Skeletal muscle cell (primary cell): ENCODE data around the gene HCRTR1.

Source experiments
- DNase-seq: peaks from one replicate; pipeline ENCODE4 v3.0.0-alpha.2; 2010; ENCODE audit warnings: low read depth
- H3K4me3 ChIP-seq: 2 replicates; pipeline ENCODE4 v1.5.1; 2011; ENCODE audit warnings: low read depth, mild to moderate bottlenecking, control low read depth, low read length, moderate library complexity

The HCRTR1 gene

GRCh38 chr1:31617218-31617915 lies at the start of gene HCRTR1:
Gene HCRTR1 (plus strand): TSS chr1:31617689. CDS start chr1:31619193, 1,504 bp downstream.
- peak within 1 kb of the TSS; percentile 51 for H3K4me3 ChIP-seq
- DNase-seq, result no peak

GRCh38 chr1:31567956-31568570 lies 49.4 kb upstream of the HCRTR1 start:
- no peak for DNase-seq
- no peak overlapping the region for H3K4me3 ChIP-seq

- DNase-seq, result no peak
- no peak overlapping the region for H3K4me3 ChIP-seq
Measured at GRCh38 chr1:31568895-31569595, 48.4 kb upstream of the HCRTR1 start.

- no peak overlapping the region for H3K4me3 ChIP-seq
- no peak for DNase-seq
Measured at GRCh38 chr1:31569596-31570173, 47.8 kb upstream of the HCRTR1 start.

- DNase-seq, result no peak
Measured at GRCh38 chr1:31570228-31570627, 47.3 kb upstream of the HCRTR1 start.

GRCh38 chr1:31570906-31571305 lies 46.6 kb upstream of the HCRTR1 start:
- H3K4me3 ChIP-seq, result no peak overlapping the region
- no peak for DNase-seq

More at GRCh38 chr1:31570228-31570627, 47.3 kb upstream of the HCRTR1 start:
- H3K4me3 ChIP-seq, result no peak overlapping the region

- no peak for DNase-seq
- H3K4me3 ChIP-seq, result no peak overlapping the region
Measured at GRCh38 chr1:31571340-31572295, 45.9 kb upstream of the HCRTR1 start.

GRCh38 chr1:31572323-31573104 lies 45.0 kb upstream of the HCRTR1 start:
- H3K4me3 ChIP-seq, result no peak overlapping the region
- DNase-seq, result no peak

- no peak overlapping the region for H3K4me3 ChIP-seq
- no peak for DNase-seq
Measured at GRCh38 chr1:31573261-31573660, 44.2 kb upstream of the HCRTR1 start.

- no peak overlapping the region for H3K4me3 ChIP-seq
- DNase-seq, result no peak
Measured at GRCh38 chr1:31574749-31575368, 42.6 kb upstream of the HCRTR1 start.

- no peak for DNase-seq
- H3K4me3 ChIP-seq, result no peak overlapping the region
Measured at GRCh38 chr1:31575369-31576140, 41.9 kb upstream of the HCRTR1 start.

- H3K4me3 ChIP-seq, result no peak within 1 kb of the TSS
- DNase-seq, result no peak
Measured at GRCh38 chr1:31576201-31576669, 41.3 kb upstream of the HCRTR1 start, which contains the start of gene TINAGL1. Gene TINAGL1 (plus strand): TSS chr1:31576515. CDS start chr1:31577149, 634 bp downstream.

- no peak overlapping the region for H3K4me3 ChIP-seq
- DNase-seq, result no peak
Measured at GRCh38 chr1:31576743-31577455, 40.6 kb upstream of the HCRTR1 start.

GRCh38 chr1:31577515-31578192 lies 39.8 kb upstream of the HCRTR1 start:
- no peak for DNase-seq
- no peak overlapping the region for H3K4me3 ChIP-seq

- H3K4me3 ChIP-seq, result no peak overlapping the region
- DNase-seq, result no peak
Measured at GRCh38 chr1:31579374-31579773, 38.1 kb upstream of the HCRTR1 start.

- H3K4me3 ChIP-seq, result no peak overlapping the region
- DNase-seq, result no peak
Measured at GRCh38 chr1:31580513-31580870, 37.0 kb upstream of the HCRTR1 start.
